ENCODE data around the gene EEF1G.

GRCh38 chr11:62613291-62613778, 39.6 kb upstream of the EEF1G start:
- TF ChIP-seq CTCF (IDR thresholded peaks at IDR 0.05) (no peak), POLR2A (IDR thresholded peaks at IDR 0.05) (peak in 1 of 2 donors; percentile 4)

Measured in uterus (tissue), 2 donors.